Activated CD4-positive, alpha-beta memory T cell treated with anti-CD3 and anti-CD28 coated beads for 36 hours (primary cell): ENCODE measurements around the gene KRT84. TPM values are rescaled to one million over a fixed set of nuclear protein-coding genes. Genes with fewer than 3 reads are reported as not detected.

Experiments
- CTCF ChIA-PET: fragments of 350-600 bp; sonication (Branson Sonifier 250); formaldehyde crosslinking; loops from one replicate; lab custom pipeline; 2021; ENCODE audit warnings: antibody characterized with exemption, inconsistent platforms; lab: Charles Lee
- POLR2A ChIA-PET: fragments of 350-600 bp; sonication (Branson Sonifier 250); formaldehyde crosslinking; loops from one replicate; lab custom pipeline; 2021; ENCODE audit warnings: antibody characterized with exemption; lab: Charles Lee
- DNase-seq: peaks from one replicate; pipeline ENCODE4 v3.0.0-alpha.2; 2020
- H3K27ac Mint-ChIP-seq: one replicate; pipeline ENCODE4 v1.8.0; 2021; ENCODE audit warnings: mixed read lengths
- H3K27me3 Mint-ChIP-seq: one replicate; pipeline ENCODE4 v1.8.0; 2021; ENCODE audit warnings: mixed read lengths
- H3K36me3 Mint-ChIP-seq: one replicate; pipeline ENCODE4 v1.8.0; 2021; ENCODE audit warnings: mixed read lengths
- H3K4me1 Mint-ChIP-seq: one replicate; pipeline ENCODE4 v1.8.0; 2021; ENCODE audit warnings: low read depth, mixed read lengths
- H3K4me3 Mint-ChIP-seq: one replicate; pipeline ENCODE4 v1.8.0; 2021; ENCODE audit warnings: mild to moderate bottlenecking, mixed read lengths
- H3K9me3 Mint-ChIP-seq: one replicate; pipeline ENCODE4 v1.8.0; 2021; ENCODE audit warnings: mixed read lengths
- intact Hi-C: fragments of 100-400 bp; cut with micrococcal nuclease; formaldehyde crosslinking; loops from one replicate; pipeline ENCODE4 v1.15.1; 2023
- total RNA-seq, 2 experiments: library from RNA; stranded (reverse); gene quantifications; one replicate each; pipeline ENCODE4 v1.2.3, GENCODE V29; 2021

Gene KRT84
- total RNA-seq, 2 experiments from 2014 or later, result not detected

- H3K4me3 Mint-ChIP-seq, result no peak overlapping the region
- no peaks in the 10 kb centered on the region for H3K4me1 Mint-ChIP-seq
- POLR2A ChIA-PET, result interaction anchor here (1.1 kb wide), 1 partner anchor 9 kb away, joined by 5 read pairs; no protein-coding TSS in a partner anchor
- H3K27me3 Mint-ChIP-seq, result peaks cover 7% of the 10 kb centered on the region
- intact Hi-C loops, result no loop called here
- H3K9me3 Mint-ChIP-seq, result no peaks in the 10 kb centered on the region
- no peak overlapping the region for H3K27ac Mint-ChIP-seq
- CTCF ChIA-PET, result no interaction called here
- DNase-seq, result no peak
- H3K36me3 Mint-ChIP-seq, result no peaks in the 10 kb centered on the region
Observed at GRCh38 chr12:52392465-52393007, 7.1 kb upstream of the KRT84 start.

- H3K4me1 Mint-ChIP-seq, result no peaks in the 10 kb centered on the region
- no peaks in the 10 kb centered on the region for H3K36me3 Mint-ChIP-seq
- intact Hi-C loops, result no loop called here
- H3K9me3 Mint-ChIP-seq, result no peaks in the 10 kb centered on the region
- DNase-seq, result no peak
- H3K27ac Mint-ChIP-seq, result no peak overlapping the region
- no peak overlapping the region for H3K4me3 Mint-ChIP-seq
- CTCF ChIA-PET, result interaction anchor here (0.8 to 1.0 kb wide), 2 partner anchors 487 to 488 kb away, joined by 3 read pairs; no protein-coding TSS in a partner anchor
- peaks cover 7% of the 10 kb centered on the region for H3K27me3 Mint-ChIP-seq
- POLR2A ChIA-PET, result interaction anchor here (1.1 kb wide), 1 partner anchor 10 kb away, joined by 5 read pairs; no protein-coding TSS in a partner anchor
Observed at GRCh38 chr12:52391618-52392002, 6.2 kb upstream of the KRT84 start.

DNA sequence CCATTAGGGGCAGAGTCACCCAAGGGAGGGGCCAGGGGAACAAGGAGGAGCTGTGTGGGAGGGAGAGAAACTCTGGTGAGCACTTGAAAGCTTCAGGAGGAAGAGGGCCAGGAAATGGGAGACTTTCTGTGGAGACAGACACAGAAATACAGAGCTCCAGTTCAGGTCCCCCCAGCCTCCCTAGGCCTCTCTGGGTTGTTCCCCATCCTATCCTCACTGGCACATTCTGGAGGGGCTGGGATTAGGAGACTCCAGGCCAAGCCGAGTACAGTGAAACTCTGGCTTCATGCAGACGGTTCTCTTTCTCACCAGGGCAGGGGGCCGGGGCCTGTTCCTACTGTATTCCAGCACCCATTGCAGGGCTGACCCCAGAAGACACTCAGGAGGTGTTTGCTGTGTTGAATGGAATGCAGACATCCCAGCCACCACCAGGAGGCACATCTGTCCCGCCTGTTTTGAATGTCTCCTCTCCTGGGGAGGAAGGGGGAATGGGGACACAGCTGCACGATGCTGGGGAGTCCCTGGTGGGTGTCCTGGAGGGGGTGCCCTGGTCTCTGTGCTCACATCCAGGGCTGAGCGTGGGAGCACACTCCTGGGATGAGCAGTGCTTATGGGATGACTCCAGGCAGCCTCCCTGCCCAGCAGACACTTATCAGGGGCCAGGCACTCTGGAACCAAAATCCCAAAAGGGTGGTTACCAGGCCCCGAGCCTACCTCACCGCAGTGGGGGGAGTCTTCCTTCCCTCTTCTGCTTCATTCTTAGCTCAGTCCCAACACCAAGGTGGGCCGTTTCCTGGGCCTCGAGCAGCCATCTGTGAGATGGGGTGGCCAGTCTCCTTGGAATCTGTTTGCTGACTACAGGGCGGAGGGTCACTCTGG, 5.5 kb upstream of the KRT84 start:
- peak; percentile 12 for DNase-seq
- Mint-ChIP-seq H3K27ac (no peak overlapping the region), H3K4me1 (no peaks in the 10 kb centered on the region), H3K4me3 (no peak overlapping the region), H3K36me3 (no peaks in the 10 kb centered on the region), H3K27me3 (peaks cover 7% of the 10 kb centered on the region), H3K9me3 (no peaks in the 10 kb centered on the region)
- intact Hi-C loops, result no loop called here
- POLR2A ChIA-PET, result no interaction called here
- CTCF ChIA-PET, result interaction anchor here (1.0 kb wide), 1 partner anchor 489 kb away, joined by 3 read pairs; no protein-coding TSS in a partner anchor

GRCh38 chr12:52389313-52390207, 4.1 kb upstream of the KRT84 start:
- Mint-ChIP-seq H3K4me3 (no peak overlapping the region), H3K4me1 (no peaks in the 10 kb centered on the region), H3K27ac (no peak overlapping the region), H3K36me3 (no peaks in the 10 kb centered on the region), H3K9me3 (no peaks in the 10 kb centered on the region), H3K27me3 (peaks cover 3% of the 10 kb centered on the region)
- ChIA-PET POLR2A (no interaction called here), CTCF (no interaction called here)
- no peak for DNase-seq
- intact Hi-C loops, result no loop called here

DNA sequence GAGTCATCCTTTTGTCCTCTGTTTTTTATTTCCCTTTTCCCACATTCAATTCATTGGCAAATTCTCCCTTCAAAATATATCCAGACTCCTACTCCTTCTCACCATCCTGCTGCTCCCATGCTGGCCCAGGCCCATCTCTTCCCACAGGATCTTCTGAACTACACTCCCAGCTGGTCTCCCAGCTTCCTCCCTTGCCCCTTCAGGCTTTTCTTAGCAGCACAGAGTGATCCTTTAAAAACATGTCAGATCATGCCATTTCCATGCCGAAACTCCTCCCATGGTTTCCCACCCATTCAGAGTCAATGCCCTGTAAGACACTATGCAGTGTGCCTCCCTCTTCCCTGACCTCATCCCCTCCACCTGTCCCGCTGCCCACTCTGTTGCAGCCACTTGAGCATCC, 2.4 kb upstream of the KRT84 start:
- peaks cover 3% of the 10 kb centered on the region for H3K27me3 Mint-ChIP-seq
- no peak overlapping the region for H3K27ac Mint-ChIP-seq
- ChIA-PET CTCF (interaction anchor here (0.7 to 1.1 kb wide), 3 partner anchors 14 to 109 kb away, joined by 3 read pairs; no protein-coding TSS in a partner anchor), POLR2A (no interaction called here)
- no peaks in the 10 kb centered on the region for H3K36me3 Mint-ChIP-seq
- peaks cover 3% of the 10 kb centered on the region for H3K4me1 Mint-ChIP-seq
- no peak for DNase-seq
- no peak overlapping the region for H3K4me3 Mint-ChIP-seq
- intact Hi-C loops, result no loop called here
- H3K9me3 Mint-ChIP-seq, result no peaks in the 10 kb centered on the region

DNA sequence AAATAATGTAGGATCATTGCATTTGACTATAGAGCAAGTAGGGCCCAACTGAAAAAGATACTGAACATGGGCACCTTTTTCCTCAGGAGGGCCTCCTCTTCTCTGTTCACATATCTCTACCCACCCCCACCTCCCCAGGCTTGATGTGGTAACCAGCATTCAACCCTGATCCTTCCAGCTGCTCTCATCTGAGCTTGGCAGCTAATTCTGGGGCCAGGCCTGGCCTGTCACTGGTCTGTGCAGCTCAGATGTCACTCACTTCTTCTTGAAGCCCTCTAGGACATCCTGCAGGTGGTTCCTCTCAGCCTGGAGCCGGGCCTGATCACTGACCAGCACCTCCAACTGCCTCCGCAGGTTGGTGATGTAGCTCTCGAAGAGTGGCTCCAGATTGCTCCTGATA, 2.1 kb downstream of the KRT84 start:
- H3K4me3 Mint-ChIP-seq, result no peak overlapping the region
- no peaks in the 10 kb centered on the region for H3K9me3 Mint-ChIP-seq
- H3K27me3 Mint-ChIP-seq, result peaks cover 1% of the 10 kb centered on the region
- DNase-seq, result no peak
- H3K36me3 Mint-ChIP-seq, result no peaks in the 10 kb centered on the region
- H3K4me1 Mint-ChIP-seq, result peaks cover 5% of the 10 kb centered on the region
- intact Hi-C loops, result no loop called here
- CTCF ChIA-PET, result interaction anchor here (0.6 to 2.5 kb wide), 4 partner anchors 10 to 598 kb away, joined by 3 to 9 read pairs (median 6); no protein-coding TSS in a partner anchor
- H3K27ac Mint-ChIP-seq, result no peak overlapping the region
- POLR2A ChIA-PET, result no interaction called here

DNA sequence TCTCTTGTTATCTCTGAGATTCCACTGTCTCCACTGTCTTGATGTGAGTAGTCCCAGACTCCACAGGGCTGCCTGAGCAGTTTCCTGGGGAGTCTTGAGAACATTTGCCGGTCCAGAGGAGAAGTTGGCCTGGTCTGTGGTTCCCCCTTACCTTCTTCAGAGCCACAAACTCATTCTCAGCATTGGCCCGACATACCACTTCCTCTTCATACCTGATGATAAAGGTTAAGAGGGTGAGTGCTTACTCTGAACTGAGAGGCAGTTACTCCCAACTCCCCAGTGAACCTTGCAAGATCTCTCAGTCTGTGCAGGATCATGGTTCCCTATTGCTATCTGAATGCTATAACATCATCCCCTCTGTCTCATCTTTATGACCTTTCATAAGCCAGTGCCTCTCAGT, 2.6 kb downstream of the KRT84 start:
- DNase-seq, result no peak
- POLR2A ChIA-PET, result no interaction called here
- intact Hi-C loops, result no loop called here
- H3K9me3 Mint-ChIP-seq, result no peaks in the 10 kb centered on the region
- CTCF ChIA-PET, result interaction anchor here (1.5 to 2.5 kb wide), 2 partner anchors 10 to 497 kb away, joined by 8 to 9 read pairs; no protein-coding TSS in a partner anchor
- H3K27me3 Mint-ChIP-seq, result peaks cover 1% of the 10 kb centered on the region
- H3K36me3 Mint-ChIP-seq, result no peaks in the 10 kb centered on the region
- no peak overlapping the region for H3K4me3 Mint-ChIP-seq
- peaks cover 5% of the 10 kb centered on the region for H3K4me1 Mint-ChIP-seq
- no peak overlapping the region for H3K27ac Mint-ChIP-seq

- H3K9me3 Mint-ChIP-seq, result no peaks in the 10 kb centered on the region
- no peaks in the 10 kb centered on the region for H3K36me3 Mint-ChIP-seq
- no peak for DNase-seq
- peaks cover 5% of the 10 kb centered on the region for H3K4me1 Mint-ChIP-seq
- H3K27ac Mint-ChIP-seq, result no peak overlapping the region
- H3K27me3 Mint-ChIP-seq, result peaks cover 11% of the 10 kb centered on the region
- H3K4me3 Mint-ChIP-seq, result no peak overlapping the region
- CTCF ChIA-PET, result interaction anchor here (1.0 to 1.3 kb wide), 3 partner anchors 20 to 503 kb away, joined by 3 read pairs; no protein-coding TSS in a partner anchor
- intact Hi-C loops, result no loop called here
- POLR2A ChIA-PET, result no interaction called here
Observed at GRCh38 chr12:52381206-52381605, 4.2 kb downstream of the KRT84 start.

GRCh38 chr12:52380271-52380694, 5.2 kb downstream of the KRT84 start:
- H3K4me1 Mint-ChIP-seq, result peaks cover 5% of the 10 kb centered on the region
- CTCF ChIA-PET, result interaction anchor here (0.6 to 1.3 kb wide), 7 partner anchors 21 to 499 kb away, joined by 3 read pairs; no protein-coding TSS in a partner anchor
- H3K27me3 Mint-ChIP-seq, result peaks cover 11% of the 10 kb centered on the region
- DNase-seq, result peak; percentile 36
- no peaks in the 10 kb centered on the region for H3K9me3 Mint-ChIP-seq
- H3K4me3 Mint-ChIP-seq, result no peak overlapping the region
- no peaks in the 10 kb centered on the region for H3K36me3 Mint-ChIP-seq
- no peak overlapping the region for H3K27ac Mint-ChIP-seq
- POLR2A ChIA-PET, result no interaction called here
- intact Hi-C loops, result no loop called here

GRCh38 chr12:52379536-52379935, 5.9 kb downstream of the KRT84 start:
- H3K36me3 Mint-ChIP-seq, result no peaks in the 10 kb centered on the region
- no peaks in the 10 kb centered on the region for H3K9me3 Mint-ChIP-seq
- peaks cover 11% of the 10 kb centered on the region for H3K27me3 Mint-ChIP-seq
- no peak overlapping the region for H3K4me3 Mint-ChIP-seq
- DNase-seq, result no peak
- ChIA-PET POLR2A (no interaction called here), CTCF (interaction anchor here (0.7 to 1.2 kb wide), 2 partner anchors 491 to 500 kb away, joined by 3 read pairs; no protein-coding TSS in a partner anchor)
- intact Hi-C loops, result loop anchor here (10.0 kb wide), 1 partner anchor 605 kb away; no protein-coding TSS in a partner anchor
- H3K4me1 Mint-ChIP-seq, result peaks cover 5% of the 10 kb centered on the region
- no peak overlapping the region for H3K27ac Mint-ChIP-seq

DNA sequence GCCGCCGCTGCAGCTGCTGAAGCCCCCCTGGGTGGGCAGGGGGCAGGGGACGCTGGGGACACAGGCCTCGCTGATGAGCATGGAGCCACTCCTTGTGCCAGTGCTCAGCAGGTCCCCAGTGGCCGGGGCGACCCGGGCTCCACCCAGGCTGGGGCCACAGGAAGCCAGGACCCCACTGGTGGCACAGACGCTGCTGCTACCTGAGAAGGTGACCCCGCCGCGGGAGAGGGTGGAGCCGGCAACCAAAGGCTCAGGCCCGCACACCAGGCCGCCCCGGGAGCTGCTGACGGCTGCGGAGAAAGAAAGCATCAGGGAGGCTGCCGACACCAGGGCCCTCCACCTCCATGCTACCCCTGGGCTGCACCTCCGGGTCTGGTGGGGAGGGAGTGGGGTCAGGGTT, 7.4 kb downstream of the KRT84 start:
- intact Hi-C loops, result loop anchor here (10.0 kb wide), 1 partner anchor 607 kb away; no protein-coding TSS in a partner anchor
- ChIA-PET POLR2A (no interaction called here), CTCF (no interaction called here)
- H3K4me3 Mint-ChIP-seq, result no peak overlapping the region
- peaks cover 11% of the 10 kb centered on the region for H3K27me3 Mint-ChIP-seq
- H3K4me1 Mint-ChIP-seq, result peaks cover 4% of the 10 kb centered on the region
- H3K36me3 Mint-ChIP-seq, result no peaks in the 10 kb centered on the region
- no peak overlapping the region for H3K27ac Mint-ChIP-seq
- no peak for DNase-seq
- peaks cover 8% of the 10 kb centered on the region for H3K9me3 Mint-ChIP-seq
